Kidney epithelial cell (primary cell): ENCODE measurements around the gene FLOT1. TPM values are rescaled to one million over a fixed set of nuclear protein-coding genes. Genes with fewer than 3 reads are reported as not detected.
"Not testable (repeated sequence)": the region's sequence is repeated elsewhere in the genome, so short reads cannot be mapped to it uniquely, and the experiment has no call there.

Source experiments
- DNase-seq: peaks from one replicate; pipeline ENCODE4 v3.0.0-alpha.2; 2010; ENCODE audit warnings: low read depth
- H3K27me3 ChIP-seq: 2 replicates; pipeline ENCODE4 v1.6.0; 2011; ENCODE audit warnings: low read length; ENCODE audit not compliant: control insufficient read depth, insufficient read depth
- H3K36me3 ChIP-seq: 2 replicates; pipeline ENCODE4 v1.5.1; 2011; ENCODE audit warnings: low read length; ENCODE audit not compliant: control insufficient read depth, insufficient read depth
- H3K4me3 ChIP-seq: 2 replicates; pipeline ENCODE4 v1.5.1; 2011; ENCODE audit warnings: low read depth, mild to moderate bottlenecking, control low read depth, low read length
- total RNA-seq: library from RNA; depleted of rRNA; stranded (reverse); fragments of >200 nt; gene quantifications from 2 replicates; pipeline ENCODE4 v1.2.3, GENCODE V29; 2015
- TF ChIP-seq, protein P1 (sequence below): IDR thresholded peaks from 2 replicates; pipeline ENCODE4 v1.5.1; 2011; ENCODE audit warnings: mild to moderate bottlenecking, moderate library complexity, low read length, control low read depth, inconsistent platforms; ENCODE audit not compliant: insufficient read depth, poor library complexity, severe bottlenecking

Gene FLOT1
- total RNA-seq, 1 donor from 2014 or later: 142 TPM

DNA sequence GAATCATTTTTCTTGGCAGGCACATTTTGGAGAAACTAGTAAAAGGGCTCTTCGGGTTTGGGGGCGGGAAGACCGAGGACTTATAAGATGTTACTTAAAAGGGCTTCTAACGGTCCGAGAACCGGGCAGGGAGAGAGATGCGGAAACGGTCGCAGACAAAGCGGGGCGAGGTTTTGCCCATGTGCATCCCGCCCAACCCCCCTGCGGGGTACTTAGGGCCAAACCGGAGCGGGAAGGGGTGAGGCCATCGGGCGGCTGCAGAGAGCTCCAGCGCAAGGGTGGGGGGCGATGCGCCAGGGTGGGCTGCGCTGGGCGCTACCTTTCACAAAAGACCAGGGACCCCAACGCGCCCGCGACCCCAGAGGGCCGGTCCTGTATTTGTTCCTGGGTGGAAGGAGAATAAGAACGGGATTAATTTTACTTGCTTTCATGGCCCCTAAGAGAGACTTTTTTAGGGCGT is 21.7 kb downstream of the FLOT1 start:
- Histone ChIP-seq H3K36me3 (peaks cover 6% of the 10 kb centered on the region), H3K27me3 (no peaks in the 10 kb centered on the region), H3K4me3 (peak overlapping the region; percentile 86)
- TF ChIP-seq, protein P1, sequence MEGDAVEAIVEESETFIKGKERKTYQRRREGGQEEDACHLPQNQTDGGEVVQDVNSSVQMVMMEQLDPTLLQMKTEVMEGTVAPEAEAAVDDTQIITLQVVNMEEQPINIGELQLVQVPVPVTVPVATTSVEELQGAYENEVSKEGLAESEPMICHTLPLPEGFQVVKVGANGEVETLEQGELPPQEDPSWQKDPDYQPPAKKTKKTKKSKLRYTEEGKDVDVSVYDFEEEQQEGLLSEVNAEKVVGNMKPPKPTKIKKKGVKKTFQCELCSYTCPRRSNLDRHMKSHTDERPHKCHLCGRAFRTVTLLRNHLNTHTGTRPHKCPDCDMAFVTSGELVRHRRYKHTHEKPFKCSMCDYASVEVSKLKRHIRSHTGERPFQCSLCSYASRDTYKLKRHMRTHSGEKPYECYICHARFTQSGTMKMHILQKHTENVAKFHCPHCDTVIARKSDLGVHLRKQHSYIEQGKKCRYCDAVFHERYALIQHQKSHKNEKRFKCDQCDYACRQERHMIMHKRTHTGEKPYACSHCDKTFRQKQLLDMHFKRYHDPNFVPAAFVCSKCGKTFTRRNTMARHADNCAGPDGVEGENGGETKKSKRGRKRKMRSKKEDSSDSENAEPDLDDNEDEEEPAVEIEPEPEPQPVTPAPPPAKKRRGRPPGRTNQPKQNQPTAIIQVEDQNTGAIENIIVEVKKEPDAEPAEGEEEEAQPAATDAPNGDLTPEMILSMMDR: no peak
- DNase-seq: no peak

DNA sequence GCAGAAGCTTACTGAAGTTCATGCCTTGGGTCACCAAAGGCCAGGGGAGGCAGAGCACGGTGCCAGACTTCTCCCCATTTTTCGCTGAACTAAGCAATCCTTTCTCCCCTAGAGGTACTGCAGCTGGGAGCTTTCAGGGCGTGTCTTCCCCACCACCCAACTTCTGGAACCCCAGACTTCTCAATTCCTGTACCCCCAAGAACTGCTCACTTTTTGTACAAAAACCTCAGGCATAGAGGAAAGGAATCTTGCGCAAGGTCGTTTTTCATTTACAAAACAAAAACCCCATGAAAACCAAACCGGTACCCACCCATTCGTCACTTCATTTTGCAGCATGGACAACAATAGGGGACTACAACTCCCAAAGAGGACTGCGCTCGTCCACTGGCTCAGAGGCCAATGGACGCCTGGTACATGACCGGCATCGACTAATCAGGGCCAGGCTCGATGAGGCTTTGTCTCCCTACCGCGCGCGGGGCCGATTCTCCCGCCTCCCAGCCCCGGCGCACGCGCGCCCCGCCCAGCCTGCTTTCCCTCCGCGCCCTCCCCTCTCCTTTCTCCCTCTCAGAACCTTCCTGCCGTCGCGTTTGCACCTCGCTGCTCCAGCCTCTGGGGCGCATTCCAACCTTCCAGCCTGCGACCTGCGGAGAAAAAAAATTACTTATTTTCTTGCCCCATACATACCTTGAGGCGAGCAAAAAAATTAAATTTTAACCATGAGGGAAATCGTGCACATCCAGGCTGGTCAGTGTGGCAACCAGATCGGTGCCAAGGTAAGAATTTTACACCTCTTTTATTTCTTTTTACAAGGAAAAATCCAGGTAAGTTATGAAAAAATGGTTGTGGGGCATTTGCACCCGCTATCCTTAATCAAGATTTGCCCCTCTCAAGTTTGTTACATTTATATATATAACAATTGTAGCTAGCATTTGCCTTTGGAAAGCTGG is 22.4 kb downstream of the FLOT1 start, which contains the start of gene TUBB:
Gene TUBB (plus strand): TSS at position 562 of the 947 bp plus-strand sequence. CDS start 155 bp downstream, at position 717.
- Histone ChIP-seq H3K4me3 (peak within 1 kb of the TSS; percentile 86), H3K27me3 (no peaks in the 10 kb centered on the region), H3K36me3 (peaks cover 6% of the 10 kb centered on the region)
- peak; percentile 88 for DNase-seq
- TF ChIP-seq, protein P1: no peak

DNA sequence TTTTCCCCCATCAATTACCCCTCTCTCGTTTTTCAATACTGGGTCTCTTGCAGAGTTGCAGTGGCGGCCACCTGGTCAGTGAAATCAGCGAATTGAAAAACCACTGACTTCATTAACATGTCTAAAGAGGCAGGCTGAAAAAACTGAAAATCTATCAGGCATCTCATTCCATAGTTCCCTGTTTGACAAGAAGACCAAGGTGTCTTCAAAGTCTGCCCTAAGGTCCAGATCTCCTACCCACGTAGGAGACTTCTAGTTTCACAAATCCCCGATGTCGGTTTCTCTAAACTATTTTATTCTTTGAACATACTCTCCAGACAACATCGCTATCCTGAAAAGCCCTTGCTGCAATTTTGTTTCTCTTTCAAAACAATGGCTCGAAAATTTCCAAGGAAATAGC is 23.1 kb downstream of the FLOT1 start:
- TF ChIP-seq, protein P1: no peak
- peaks cover 4% of the 10 kb centered on the region for H3K36me3 ChIP-seq
- H3K27me3 ChIP-seq: no peaks in the 10 kb centered on the region
- no peak for DNase-seq
- peak overlapping the region; percentile 86 for H3K4me3 ChIP-seq

DNA sequence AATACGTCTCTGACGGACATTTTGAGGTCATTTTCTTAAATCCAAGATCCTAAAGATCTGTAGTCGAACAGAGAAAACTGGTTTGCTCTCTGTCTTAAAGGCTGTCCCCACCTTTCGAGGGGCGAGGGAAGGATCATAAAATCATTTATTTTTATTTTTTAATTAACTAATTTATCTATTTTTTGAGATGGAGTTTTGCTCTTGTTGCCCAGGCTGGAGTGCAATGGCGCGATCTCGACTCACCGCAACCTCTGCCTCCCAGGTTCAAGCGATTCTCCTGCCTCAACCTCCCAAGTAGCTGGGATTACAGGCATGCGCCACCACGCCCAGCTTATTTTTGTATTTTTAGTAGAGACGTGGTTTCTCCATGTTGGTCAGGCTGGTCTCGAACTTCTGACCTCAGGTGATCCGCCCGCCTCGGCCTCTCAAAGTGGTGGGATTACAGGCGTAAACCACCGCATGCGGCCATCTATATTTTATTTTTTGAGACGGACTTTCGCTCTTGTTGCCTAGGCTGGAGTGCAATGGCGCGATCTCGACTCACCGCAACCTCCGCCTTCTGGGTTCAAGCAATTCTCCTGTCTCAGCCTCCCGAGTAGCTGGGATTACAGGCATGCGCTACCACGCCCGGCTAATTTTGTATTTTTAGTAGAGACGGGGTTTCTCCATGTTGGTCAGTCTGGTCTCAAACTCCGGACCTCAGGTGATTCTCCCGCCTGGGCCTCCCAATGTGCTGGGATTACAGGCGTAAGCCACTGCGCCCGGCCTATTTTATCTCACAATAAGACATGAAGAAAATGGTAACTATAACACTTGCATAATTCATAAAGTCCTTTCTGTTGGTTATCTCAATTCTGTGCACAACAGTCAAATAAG is 24.4 kb downstream of the FLOT1 start:
- H3K36me3 ChIP-seq, DNase-seq, H3K27me3 ChIP-seq: not testable (repeated sequence)
- H3K4me3 ChIP-seq: peak overlapping the region; percentile 39

DNA sequence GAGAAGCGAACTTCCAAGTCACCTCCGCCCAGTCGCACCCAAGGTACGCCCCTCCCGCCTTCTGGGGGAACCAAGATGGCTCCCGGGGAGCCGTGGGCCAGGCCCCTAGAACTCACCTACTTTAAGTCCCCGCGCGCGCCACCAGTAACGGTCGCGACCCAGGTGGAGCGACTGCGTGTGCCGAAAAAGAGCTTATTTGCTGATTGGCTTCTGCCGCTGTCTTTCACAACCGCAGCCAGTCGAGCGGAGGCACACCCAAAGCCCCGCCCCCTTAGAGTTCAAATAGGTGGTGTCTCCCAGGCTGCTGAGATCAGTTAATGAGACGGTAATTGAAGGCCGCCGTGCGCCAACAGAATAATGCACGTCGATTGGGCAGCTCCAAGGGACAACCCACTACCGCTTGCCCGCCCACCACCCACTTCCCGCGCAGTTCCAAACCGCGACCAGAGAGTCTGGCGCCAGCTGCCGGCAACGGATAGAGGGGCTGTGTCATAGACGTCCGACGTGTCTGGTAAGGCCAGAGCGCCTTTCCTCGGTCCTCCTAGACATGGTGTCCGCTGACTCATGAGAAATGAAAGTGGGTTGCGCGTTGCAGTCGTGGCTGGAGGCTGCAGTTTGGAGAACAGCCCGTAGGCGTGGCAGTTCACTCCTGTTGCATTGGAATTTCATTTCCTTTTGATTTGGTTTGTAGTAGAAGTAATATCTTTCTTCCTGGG is 25.2 kb downstream of the FLOT1 start, which contains the start of gene MDC1:
Gene MDC1 (minus strand): TSS at position 153 of the 716 bp plus-strand sequence. CDS start 2,106 bp downstream, outside the sequence.
- Histone ChIP-seq H3K4me3 (peak within 1 kb of the TSS; percentile 62), H3K36me3 (peaks cover 3% of the 10 kb centered on the region), H3K27me3 (no peaks in the 10 kb centered on the region)
- peak; percentile 99 for DNase-seq
- TF ChIP-seq, protein P1: peak; percentile 32
